Measurements from ENCODE around the gene SEMA3C. TPM values are rescaled to one million over a fixed set of nuclear protein-coding genes. Genes with fewer than 3 reads are reported as not detected.

SEMA3C gene
- total RNA-seq, 1 donor from 2014 or later, result 14.9 TPM

GRCh38 chr7:80699721-80700256 is 219.1 kb downstream of the SEMA3C start:
- no peak for DNase-seq (ENCODE audit: low read depth, low spot score)

DNA sequence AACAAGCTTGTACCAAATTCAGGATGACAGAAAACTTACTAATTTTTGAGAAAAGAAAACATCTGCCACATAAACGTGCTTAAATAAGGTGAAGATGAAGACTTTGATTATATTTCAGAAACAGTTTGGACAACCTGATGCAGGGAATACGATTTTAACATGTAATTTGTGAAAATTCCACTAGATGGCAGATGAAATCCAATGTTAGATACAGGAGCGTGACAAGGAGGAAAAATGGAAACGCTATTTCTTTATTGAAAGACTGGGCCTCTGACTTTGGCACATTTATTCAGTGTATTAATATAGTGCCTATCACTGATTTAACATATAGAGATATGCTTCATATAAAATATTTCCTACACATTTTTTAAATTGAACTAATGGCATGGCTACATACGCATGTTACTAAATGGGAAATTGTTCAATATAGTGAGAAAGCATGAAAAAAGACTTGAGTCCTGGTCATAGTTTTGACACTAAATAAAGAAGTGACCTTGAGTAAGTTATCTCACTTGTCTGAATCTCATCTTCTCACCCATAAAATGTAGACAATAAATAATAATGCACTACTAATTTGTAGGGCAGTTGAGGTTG is 219.7 kb downstream of the SEMA3C start:
- DNase-seq (ENCODE audit: low read depth, low spot score), result no peak

Measured in pulmonary artery endothelial cell (primary cell).